Lower lobe of right lung (tissue), 2 donors: Measurements from ENCODE around the gene ITGAD. TPM values are rescaled to one million over a fixed set of nuclear protein-coding genes. Genes with fewer than 3 reads are reported as not detected.
A peak's percentile ranks its signal among the peaks of the same experiment; 100 is the strongest.

Experiments used
- ATAC-seq, 2 donors: fragments of 200-7000 bp; cut with Tn5 transposase; one replicate each; pipeline ENCODE4 v1.9.1; 2020 to 2022; ENCODE audit warnings: mild to moderate bottlenecking in 2 of 2, moderate library complexity in 2 of 2
- DNase-seq: peaks from one replicate; pipeline ENCODE4 v3.0.0-alpha.2; 2020
- H3K27ac ChIP-seq: fragments of 200-600 bp; one replicate; pipeline ENCODE4 v1.8.0; 2022
- H3K27me3 ChIP-seq: fragments of 200-600 bp; one replicate; pipeline ENCODE4 v1.8.0; 2022; ENCODE audit warnings: low read depth
- H3K36me3 ChIP-seq: fragments of 200-600 bp; one replicate; pipeline ENCODE4 v1.8.0; 2022; ENCODE audit warnings: mild to moderate bottlenecking
- H3K4me1 ChIP-seq: fragments of 200-600 bp; one replicate; pipeline ENCODE4 v1.8.0; 2022
- H3K4me3 ChIP-seq: fragments of 200-600 bp; one replicate; pipeline ENCODE4 v1.8.0; 2022; ENCODE audit warnings: mild to moderate bottlenecking
- H3K9me3 ChIP-seq: fragments of 200-600 bp; one replicate; pipeline ENCODE4 v1.8.0; 2022
- CTCF ChIP-seq: fragments of 200-600 bp; IDR thresholded peaks from one replicate; pipeline ENCODE4 v1.8.0; 2022; ENCODE audit warnings: antibody characterized with exemption, mild to moderate bottlenecking
- intact Hi-C: fragments of 100-400 bp; cut with DNase I; formaldehyde crosslinking; loops from one replicate; pipeline ENCODE4 v1.11.0; 2022
- total RNA-seq: library from RNA; stranded (reverse); fragmentation: NEBNext Ultra II Directional; extraction: Animal tissue kit (Norgen Biotek cat#: 25700); gene quantifications from one replicate; pipeline ENCODE4 v1.2.1, GENCODE V29; 2021
- donor health status: DM: no; HTN: yes; CAD: no; lungs with severe emphysema.

ITGAD gene
- total RNA-seq, 1 donor from 2014 or later: 0.62 TPM

- TF ChIP-seq CTCF: no peak
- Histone ChIP-seq H3K27ac (no peak overlapping the region), H3K36me3 (peaks cover 54% of the 10 kb centered on the region), H3K4me3 (no peak overlapping the region), H3K9me3 (no peaks in the 10 kb centered on the region), H3K4me1 (peaks cover 26% of the 10 kb centered on the region), H3K27me3 (no peaks in the 10 kb centered on the region)
- ATAC-seq (no peak), DNase-seq (peak; percentile 46)
- intact Hi-C loops: no loop called here
Observed at GRCh38 chr16:31461921-31462804, 69.0 kb downstream of the ITGAD start.

GRCh38 chr16:31464348-31464769 is 71.2 kb downstream of the ITGAD start:
- H3K36me3 ChIP-seq: peaks cover 54% of the 10 kb centered on the region
- no peak for ATAC-seq
- TF ChIP-seq CTCF: no peak
- peaks cover 13% of the 10 kb centered on the region for H3K4me1 ChIP-seq
- H3K4me3 ChIP-seq: no peak overlapping the region
- H3K27me3 ChIP-seq: no peaks in the 10 kb centered on the region
- no peak overlapping the region for H3K27ac ChIP-seq
- no peaks in the 10 kb centered on the region for H3K9me3 ChIP-seq
- intact Hi-C loops: no loop called here
- DNase-seq: peak; percentile 45

- H3K4me1 ChIP-seq: peaks cover 13% of the 10 kb centered on the region
- H3K4me3 ChIP-seq: no peak overlapping the region
- intact Hi-C loops: no loop called here
- H3K9me3 ChIP-seq: no peaks in the 10 kb centered on the region
- no peak overlapping the region for H3K27ac ChIP-seq
- H3K36me3 ChIP-seq: peaks cover 54% of the 10 kb centered on the region
- peak; percentile 30 for DNase-seq
- no peak for TF ChIP-seq CTCF
- ATAC-seq: no peak
- no peaks in the 10 kb centered on the region for H3K27me3 ChIP-seq
Observed at GRCh38 chr16:31464781-31465260, 71.7 kb downstream of the ITGAD start.

- ATAC-seq: no peak
- Histone ChIP-seq H3K4me3 (no peak overlapping the region), H3K36me3 (peaks cover 54% of the 10 kb centered on the region), H3K9me3 (no peaks in the 10 kb centered on the region), H3K27ac (no peak overlapping the region), H3K4me1 (peaks cover 8% of the 10 kb centered on the region), H3K27me3 (no peaks in the 10 kb centered on the region)
- intact Hi-C loops: no loop called here
- no peak for TF ChIP-seq CTCF
- DNase-seq: no peak
Observed at GRCh38 chr16:31465788-31466370, 72.7 kb downstream of the ITGAD start.

GRCh38 chr16:31466381-31466841 is 73.3 kb downstream of the ITGAD start:
- ATAC-seq: no peak
- intact Hi-C loops: no loop called here
- DNase-seq: no peak
- no peak overlapping the region for H3K4me3 ChIP-seq
- no peaks in the 10 kb centered on the region for H3K9me3 ChIP-seq
- H3K36me3 ChIP-seq: peaks cover 54% of the 10 kb centered on the region
- no peak overlapping the region for H3K27ac ChIP-seq
- H3K27me3 ChIP-seq: no peaks in the 10 kb centered on the region
- peaks cover 10% of the 10 kb centered on the region for H3K4me1 ChIP-seq
- TF ChIP-seq CTCF: no peak
